Stimulated activated CD4-positive, alpha-beta T cell treated with anti-CD3 and anti-CD28 coated beads, Interleukin-12 subunit alpha, Interleukin-12 subunit beta, amount 100 ng/mL, for 48 hours (primary cell): ENCODE data around the gene KIRREL2.
"Not testable (repeated sequence)": the region's sequence is repeated elsewhere in the genome, so short reads cannot be mapped to it uniquely, and the experiment has no call there.

Source experiments
- DNase-seq, 3 donors: peaks; one replicate each; pipeline ENCODE4 v3.0.0-alpha.2; 2020; ENCODE audit warnings: low read depth in 2 of 3, low spot score in 1 of 3

Gene KIRREL2

GRCh38 chr19:35868823-35869326 is 12.2 kb downstream of the KIRREL2 start:
- DNase-seq: no peak

GRCh38 chr19:35869327-35870123 is 12.8 kb downstream of the KIRREL2 start:
- peak; percentile 79 to 86 (median 85) for DNase-seq

- DNase-seq: peak in 2 of 3 donors; percentile 54 to 57
These were observed 13.5 kb downstream of the KIRREL2 start for GRCh38 chr19:35870124-35870736.

- DNase-seq: no peak
These were observed 14.1 kb downstream of the KIRREL2 start for GRCh38 chr19:35870798-35871197.

GRCh38 chr19:35871611-35872010 is 14.9 kb downstream of the KIRREL2 start:
- no peak for DNase-seq

- DNase-seq: no peak
These were observed 15.5 kb downstream of the KIRREL2 start for GRCh38 chr19:35872180-35872579.

GRCh38 chr19:35874392-35874930 is 17.8 kb downstream of the KIRREL2 start:
- DNase-seq: no peak

GRCh38 chr19:35879068-35879467 is 22.4 kb downstream of the KIRREL2 start:
- no peak for DNase-seq

- DNase-seq: peak; percentile 72 to 87 (median 82)
These were observed 23.1 kb downstream of the KIRREL2 start for GRCh38 chr19:35879770-35880317.

GRCh38 chr19:35882114-35882832 is 25.6 kb downstream of the KIRREL2 start:
- peak in 1 of 3 donors; percentile 62 for DNase-seq

GRCh38 chr19:35883882-35884281 is 27.2 kb downstream of the KIRREL2 start:
- DNase-seq: no peak

GRCh38 chr19:35885225-35885738 is 28.6 kb downstream of the KIRREL2 start:
- no peak for DNase-seq

- no peak for DNase-seq
These were observed 29.2 kb downstream of the KIRREL2 start for GRCh38 chr19:35885904-35886303.

GRCh38 chr19:35887197-35887596 is 30.5 kb downstream of the KIRREL2 start:
- DNase-seq: no peak

- no peak for DNase-seq
These were observed 31.7 kb downstream of the KIRREL2 start for GRCh38 chr19:35888398-35888797.

- no peak for DNase-seq
These were observed 32.8 kb downstream of the KIRREL2 start for GRCh38 chr19:35889370-35890112.

GRCh38 chr19:35890113-35890650 is 33.5 kb downstream of the KIRREL2 start:
- DNase-seq: no peak

- not testable (repeated sequence) for DNase-seq
These were observed 35.1 kb downstream of the KIRREL2 start for GRCh38 chr19:35891819-35892218.

- no peak for DNase-seq
These were observed 37.6 kb downstream of the KIRREL2 start for GRCh38 chr19:35894342-35894741.
